K562 (cell line): Measurements from ENCODE around the gene CD48. TPM values are rescaled to one million over a fixed set of nuclear protein-coding genes. Genes with fewer than 3 reads are reported as not detected.

Experiments
- GABPA ChIP-seq: fragments of 200-800 bp; sonication (Bioruptor generic); conservative IDR thresholded peaks from 2 replicates; pipeline ENCODE4 v1.6.1; 2016; ENCODE audit warnings: low read depth, missing genetic modification characterization, missing compliant biosample characterization
- L3MBTL2 ChIP-seq: fragments of 450-650 bp; IDR thresholded peaks from 2 replicates; pipeline ENCODE4 v1.6.1; 2016; ENCODE audit warnings: mild to moderate bottlenecking, moderate library complexity
- LEF1 ChIP-seq: fragments of 450-650 bp; IDR thresholded peaks from 2 replicates; pipeline ENCODE4 v1.6.1; 2016; ENCODE audit warnings: mild to moderate bottlenecking
- NFIX ChIP-seq: fragments of 250-450 bp; sonication (Bioruptor Pico); IDR thresholded peaks from 2 replicates; pipeline ENCODE4 v1.4.0; 2020; ENCODE audit warnings: low read depth, mild to moderate bottlenecking, moderate library complexity
- PTBP1 ChIP-seq: fragments of 200-400 bp; formaldehyde crosslinking; IDR thresholded peaks from 2 replicates; pipeline ENCODE4 v1.6.1; 2017; ENCODE audit warnings: low read depth, low read length
- SAFB ChIP-seq: fragments of 200-400 bp; formaldehyde crosslinking; IDR thresholded peaks from 2 replicates; pipeline ENCODE4 v1.6.1; 2017; ENCODE audit warnings: low read depth, low read length, borderline replicate concordance
- ZNF121 ChIP-seq: sonication (generic); formaldehyde crosslinking; conservative IDR thresholded peaks from 2 replicates; pipeline ENCODE4 v1.8.0; 2022; ENCODE audit warnings: missing genetic modification reagents
- ZNF282 ChIP-seq: sonication (generic); formaldehyde crosslinking; IDR thresholded peaks from 2 replicates; pipeline ENCODE4 v1.8.1; 2023; ENCODE audit warnings: missing genetic modification reagents
- ZNF586 ChIP-seq: fragments of 450-650 bp; formaldehyde crosslinking; conservative IDR thresholded peaks from 2 replicates; pipeline ENCODE4 v1.4.0; 2020; ENCODE audit warnings: mild to moderate bottlenecking, moderate library complexity
- ZNF644 ChIP-seq: fragments of 200-800 bp; sonication (Bioruptor generic); IDR thresholded peaks from 2 replicates; pipeline ENCODE4 v1.6.1; 2016; ENCODE audit warnings: low read depth, missing genetic modification characterization, missing compliant biosample characterization
- ZNF766 ChIP-seq: fragments of 200-800 bp; sonication (Bioruptor generic); conservative IDR thresholded peaks from 2 replicates; pipeline ENCODE4 v1.6.1; 2016; ENCODE audit warnings: missing genetic modification characterization, missing compliant biosample characterization
- polyA plus RNA-seq, 8 experiments: library from polyadenylated mRNA; depleted of rRNA in 4 of 8; stranded (reverse) in 5 of 8; unstranded in 3 of 8; fragments of >200 nt; fragmentation: Nextera tagmentation in 2 of 8; fragmentation: Illumina TruSeq in 1 of 8; extraction: Ambion mirVana in 2 of 8; extraction: Trizol in 1 of 8; gene quantifications; 2 replicates each; pipeline versions ENCODE4 v1.2.1 to v1.2.3, GENCODE V29; 2011 to 2014; ENCODE audit warnings: inconsistent platforms in 1 of 8, missing spikeins in 1 of 8
- total RNA-seq, 7 experiments: library from RNA; depleted of rRNA in 6 of 7; stranded (reverse); fragments of >200 nt in 6 of 7; fragmentation: Illumina TruSeq in 2 of 7; extraction: Trizol in 2 of 7; gene quantifications; 2 replicates each; pipeline versions ENCODE4 v1.2.1 to v1.2.3, GENCODE V29; 2011 to 2021; ENCODE audit warnings: low replicate concordance in 1 of 7
- TF ChIP-seq, protein P1 (sequence below): sonication (generic); IDR thresholded peaks from 2 replicates; pipeline ENCODE4 v1.6.1; 2016
- TF ChIP-seq, protein P2 (sequence below): fragments of 250-450 bp; sonication (Bioruptor Pico); IDR thresholded peaks from 2 replicates; pipeline ENCODE4 v1.5.0; 2021
- TF ChIP-seq, protein P3 (sequence below): sonication (generic); formaldehyde crosslinking; IDR thresholded peaks from 2 replicates; pipeline ENCODE4 v1.8.1; 2022; ENCODE audit warnings: missing genetic modification reagents

CD48 gene
- total and polyA plus RNA-seq, 9 of the 15 experiments (the other 6 are each of a cell fraction or from before 2014, with no cell fraction given) = 0.10 to 0.42 (median 0.29) TPM; not detected in 3

DNA sequence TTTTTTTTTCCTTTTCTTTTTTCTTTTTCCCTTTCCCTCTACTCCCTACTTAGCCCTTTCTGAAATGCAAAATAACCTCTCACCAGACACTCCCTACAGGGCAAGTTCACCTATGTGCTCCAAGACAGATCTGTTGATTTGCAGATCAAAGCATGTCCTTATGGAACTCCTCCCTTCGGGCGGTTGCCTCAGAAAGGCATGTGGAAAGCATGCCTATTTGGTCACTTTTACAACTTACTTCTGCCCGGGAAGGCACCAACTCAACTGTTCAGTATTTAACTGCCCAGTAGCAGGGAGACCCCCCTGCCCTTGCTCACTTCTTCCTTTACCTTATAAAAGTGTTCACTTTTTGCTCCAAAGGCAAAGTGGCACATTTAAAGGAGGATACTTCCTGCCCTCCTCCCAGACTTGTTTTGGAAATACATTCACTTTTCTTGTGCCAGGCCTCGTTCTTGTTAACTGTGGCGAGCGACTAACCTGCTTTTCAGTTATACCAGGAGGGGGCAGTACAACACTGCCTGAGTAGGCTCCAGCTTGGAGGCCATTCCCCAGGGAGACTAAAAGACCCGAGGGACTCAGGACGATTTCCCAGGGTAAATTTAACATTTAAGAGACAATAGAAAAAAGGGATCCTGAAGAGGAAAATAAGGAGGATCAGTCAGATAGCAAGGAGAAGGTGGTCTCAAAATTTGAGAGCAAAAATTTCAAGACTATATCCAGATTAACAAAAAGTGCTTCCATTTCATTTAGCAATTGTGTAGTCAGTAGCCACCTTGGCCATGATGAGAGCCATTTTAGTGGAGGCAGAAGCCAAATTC, 15.1 kb upstream of the CD48 start (continued):
- TF ChIP-seq LEF1 = peak; percentile 42; the same call in 1 of the 2 replicates
- TF ChIP-seq ZNF282 (CRISPR knock-in tag) = no peak
- TF ChIP-seq, protein P1, sequence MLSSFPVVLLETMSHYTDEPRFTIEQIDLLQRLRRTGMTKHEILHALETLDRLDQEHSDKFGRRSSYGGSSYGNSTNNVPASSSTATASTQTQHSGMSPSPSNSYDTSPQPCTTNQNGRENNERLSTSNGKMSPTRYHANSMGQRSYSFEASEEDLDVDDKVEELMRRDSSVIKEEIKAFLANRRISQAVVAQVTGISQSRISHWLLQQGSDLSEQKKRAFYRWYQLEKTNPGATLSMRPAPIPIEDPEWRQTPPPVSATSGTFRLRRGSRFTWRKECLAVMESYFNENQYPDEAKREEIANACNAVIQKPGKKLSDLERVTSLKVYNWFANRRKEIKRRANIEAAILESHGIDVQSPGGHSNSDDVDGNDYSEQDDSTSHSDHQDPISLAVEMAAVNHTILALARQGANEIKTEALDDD = peak; percentile 95
- no peak for TF ChIP-seq SAFB
- 0 out of 2 replicates have a peak, but pooled peaks have one; percentile 30 for TF ChIP-seq L3MBTL2
- TF ChIP-seq, protein P2, sequence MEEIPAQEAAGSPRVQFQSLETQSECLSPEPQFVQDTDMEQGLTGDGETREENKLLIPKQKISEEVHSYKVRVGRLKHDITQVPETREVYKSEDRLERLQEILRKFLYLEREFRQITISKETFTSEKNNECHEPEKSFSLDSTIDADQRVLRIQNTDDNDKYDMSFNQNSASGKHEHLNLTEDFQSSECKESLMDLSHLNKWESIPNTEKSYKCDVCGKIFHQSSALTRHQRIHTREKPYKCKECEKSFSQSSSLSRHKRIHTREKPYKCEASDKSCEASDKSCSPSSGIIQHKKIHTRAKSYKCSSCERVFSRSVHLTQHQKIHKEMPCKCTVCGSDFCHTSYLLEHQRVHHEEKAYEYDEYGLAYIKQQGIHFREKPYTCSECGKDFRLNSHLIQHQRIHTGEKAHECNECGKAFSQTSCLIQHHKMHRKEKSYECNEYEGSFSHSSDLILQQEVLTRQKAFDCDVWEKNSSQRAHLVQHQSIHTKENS (CRISPR knock-in tag) = no peak
- peak; percentile 57; the same call in 1 of the 2 replicates for TF ChIP-seq ZNF766
- TF ChIP-seq ZNF121 = no peak
- TF ChIP-seq GABPA = peak; percentile 31; the same call in 1 of the 2 replicates
- no peak for TF ChIP-seq ZNF586 (CRISPR knock-in tag)
- TF ChIP-seq PTBP1 = no peak
- TF ChIP-seq, protein P3, sequence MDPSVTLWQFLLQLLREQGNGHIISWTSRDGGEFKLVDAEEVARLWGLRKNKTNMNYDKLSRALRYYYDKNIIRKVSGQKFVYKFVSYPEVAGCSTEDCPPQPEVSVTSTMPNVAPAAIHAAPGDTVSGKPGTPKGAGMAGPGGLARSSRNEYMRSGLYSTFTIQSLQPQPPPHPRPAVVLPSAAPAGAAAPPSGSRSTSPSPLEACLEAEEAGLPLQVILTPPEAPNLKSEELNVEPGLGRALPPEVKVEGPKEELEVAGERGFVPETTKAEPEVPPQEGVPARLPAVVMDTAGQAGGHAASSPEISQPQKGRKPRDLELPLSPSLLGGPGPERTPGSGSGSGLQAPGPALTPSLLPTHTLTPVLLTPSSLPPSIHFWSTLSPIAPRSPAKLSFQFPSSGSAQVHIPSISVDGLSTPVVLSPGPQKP = no peak
- TF ChIP-seq ZNF644 = peak; percentile 75; the same call in 1 of the 2 replicates
- no peak for TF ChIP-seq NFIX (CRISPR knock-in tag)
